H9 (cell line): ENCODE results near the gene CREG1. TPM values are rescaled to one million over a fixed set of nuclear protein-coding genes. Genes with fewer than 3 reads are reported as not detected.

Experiments used
- DNase-seq: peaks from one replicate; pipeline ENCODE4 v3.0.0-alpha.2; 2017
- H2AFZ ChIP-seq: one replicate; pipeline ENCODE4 v1.6.1; 2013; ENCODE audit warnings: mild to moderate bottlenecking, low read length, control low read depth, moderate library complexity
- H2AK5ac ChIP-seq: 2 replicates; pipeline ENCODE4 v1.6.1; 2013; ENCODE audit warnings: low read length, control low read depth, mixed read lengths; ENCODE audit not compliant: insufficient read length
- H2BK120ac ChIP-seq: one replicate; pipeline ENCODE4 v1.6.1; 2013; ENCODE audit warnings: low read depth, mild to moderate bottlenecking, low read length, control low read depth, inconsistent platforms; ENCODE audit not compliant: poor library complexity, severe bottlenecking
- H2BK12ac ChIP-seq: 2 replicates; pipeline ENCODE4 v1.6.1; 2013; ENCODE audit warnings: low read length, control low read depth, mixed read lengths, low read depth; ENCODE audit not compliant: insufficient read length
- H2BK15ac ChIP-seq: 2 replicates; pipeline ENCODE4 v1.6.1; 2013; ENCODE audit warnings: low read depth, low read length, control low read depth
- H2BK20ac ChIP-seq: one replicate; pipeline ENCODE4 v1.6.1; 2013; ENCODE audit warnings: low read depth, mild to moderate bottlenecking, low read length, control low read depth, inconsistent platforms; ENCODE audit not compliant: poor library complexity, severe bottlenecking
- H2BK5ac ChIP-seq: 2 replicates; pipeline ENCODE4 v1.6.1; 2013; ENCODE audit warnings: low read length, control low read depth, mixed read lengths; ENCODE audit not compliant: insufficient read length
- H3K14ac ChIP-seq: 2 replicates; pipeline ENCODE4 v1.6.1; 2013; ENCODE audit warnings: low read length, control low read depth; ENCODE audit not compliant: insufficient read depth
- H3K18ac ChIP-seq: 2 replicates; pipeline ENCODE4 v1.6.1; 2013; ENCODE audit warnings: low read depth, mild to moderate bottlenecking, mixed read lengths, low read length, control low read depth; ENCODE audit not compliant: insufficient read length
- H3K23ac ChIP-seq: 2 replicates; pipeline ENCODE4 v1.6.1; 2013; ENCODE audit warnings: low read length, control low read depth, mixed read lengths, low read depth; ENCODE audit not compliant: insufficient read length
- H3K23me2 ChIP-seq: 2 replicates; pipeline ENCODE4 v1.6.1; 2013; ENCODE audit warnings: low read depth, mild to moderate bottlenecking, mixed read lengths, low read length, control low read depth; ENCODE audit not compliant: insufficient read length, poor library complexity, severe bottlenecking
- H3K27ac ChIP-seq: 2 replicates; pipeline ENCODE4 v1.5.1; 2013; ENCODE audit warnings: low read length, control low read depth, mixed read lengths, low read depth; ENCODE audit not compliant: insufficient read length
- H3K27me3 ChIP-seq: 2 replicates; pipeline ENCODE4 v1.6.1; 2013; ENCODE audit warnings: low read length, control low read depth, inconsistent platforms; ENCODE audit not compliant: insufficient read depth
- H3K4ac ChIP-seq: 2 replicates; pipeline ENCODE4 v1.6.1; 2013; ENCODE audit warnings: low read depth, mild to moderate bottlenecking, control low read depth, inconsistent platforms, low read length, moderate library complexity
- H3K4me1 ChIP-seq: 2 replicates; pipeline ENCODE4 v1.6.1; 2013; ENCODE audit warnings: low read length, control low read depth, inconsistent platforms; ENCODE audit not compliant: insufficient read depth
- H3K4me2 ChIP-seq: 2 replicates; pipeline ENCODE4 v1.6.1; 2013; ENCODE audit warnings: low read length, control low read depth, mixed read lengths; ENCODE audit not compliant: insufficient read length, insufficient read depth
- H3K56ac ChIP-seq: 2 replicates; pipeline ENCODE4 v1.6.1; 2013; ENCODE audit warnings: low read depth, mild to moderate bottlenecking, mixed read lengths, low read length, control low read depth; ENCODE audit not compliant: insufficient read length
- H3K79me1 ChIP-seq: 2 replicates; pipeline ENCODE4 v1.6.1; 2013; ENCODE audit warnings: low read depth, mild to moderate bottlenecking, moderate library complexity, low read length, control low read depth, inconsistent platforms; ENCODE audit not compliant: insufficient read depth, poor library complexity, severe bottlenecking
- H3K79me2 ChIP-seq: 2 replicates; pipeline ENCODE4 v1.6.1; 2013; ENCODE audit warnings: low read length, control low read depth, inconsistent platforms; ENCODE audit not compliant: insufficient read depth
- H3K9ac ChIP-seq: 2 replicates; pipeline ENCODE4 v1.6.1; 2013; ENCODE audit warnings: low read length, control low read depth, mixed read lengths; ENCODE audit not compliant: insufficient read length; ENCODE audit errors: extremely low read depth
- H3K9me3 ChIP-seq: one replicate; pipeline ENCODE4 v1.6.1; 2013; ENCODE audit warnings: low read depth, low read length, inconsistent platforms; ENCODE audit not compliant: control insufficient read depth
- H3T11ph ChIP-seq: one replicate; pipeline ENCODE4 v1.6.1; 2013; ENCODE audit warnings: mild to moderate bottlenecking, low read length, control low read depth, inconsistent platforms
- H4K20me1 ChIP-seq: one replicate; pipeline ENCODE4 v1.6.1; 2013; ENCODE audit not compliant: control insufficient read depth, insufficient read length, insufficient read depth
- H4K5ac ChIP-seq: 2 replicates; pipeline ENCODE4 v1.6.1; 2013; ENCODE audit warnings: low read depth, mild to moderate bottlenecking, mixed read lengths, low read length, control low read depth; ENCODE audit not compliant: insufficient read length
- H4K8ac ChIP-seq: replicated peaks from 2 replicates; pipeline ENCODE4 v1.6.1; 2013; ENCODE audit warnings: low read length, control low read depth, mixed read lengths, low read depth; ENCODE audit not compliant: insufficient read length
- H4K91ac ChIP-seq: 2 replicates; pipeline ENCODE4 v1.6.1; 2013; ENCODE audit warnings: low read depth, mild to moderate bottlenecking, moderate library complexity, mixed read lengths, low read length, control low read depth; ENCODE audit not compliant: insufficient read length
- H3K27ac Mint-ChIP-seq, 3 experiments: 2 replicates in 2 of 3; 3 replicates in 1 of 3; pipeline ENCODE4 v1.8.0; 2020 to 2021; ENCODE audit warnings: mixed read lengths in 3 of 3, mild to moderate bottlenecking in 1 of 3, moderate library complexity in 1 of 3
- H3K27me3 Mint-ChIP-seq: 2 replicates; pipeline ENCODE4 v1.8.0; 2021; ENCODE audit warnings: low read depth, mild to moderate bottlenecking, moderate library complexity, mixed read lengths
- H3K36me3 Mint-ChIP-seq, 3 experiments: 2 replicates in 2 of 3; 3 replicates in 1 of 3; pipeline ENCODE4 v1.8.0; 2020 to 2021; ENCODE audit warnings: low read depth in 3 of 3, mixed read lengths in 3 of 3; ENCODE audit not compliant: insufficient read depth in 1 of 3
- H3K4me1 Mint-ChIP-seq, 2 experiments: 2 replicates each; pipeline ENCODE4 v1.8.0; 2020; ENCODE audit warnings: mixed read lengths in 2 of 2
- H3K4me3 Mint-ChIP-seq, 2 experiments: 2 replicates in 1 of 2; 3 replicates in 1 of 2; pipeline ENCODE4 v1.8.0; 2020 to 2021; ENCODE audit warnings: mild to moderate bottlenecking in 2 of 2, mixed read lengths in 2 of 2, moderate library complexity in 1 of 2
- H3K9me3 Mint-ChIP-seq, 2 experiments: 2 replicates in 1 of 2; 3 replicates in 1 of 2; pipeline ENCODE4 v1.8.0; 2020; ENCODE audit warnings: mild to moderate bottlenecking in 2 of 2, mixed read lengths in 2 of 2, moderate library complexity in 1 of 2
- WGBS: extraction: QIAGEN DNeasy Blood & Tissue Kit; methylation state at CpG from one replicate; pipeline ENCODE4 v1.1.7; 2013; ENCODE audit warnings: missing lambda C conversion rate, low lambda C conversion rate, mixed read lengths; ENCODE audit not compliant: insufficient read length; ENCODE audit errors: extremely low coverage; 5-methylcytosine and 5-hydroxymethylcytosine counted together
- total RNA-seq: library from RNA; stranded (reverse); gene quantifications from 2 replicates; pipeline ENCODE4 v1.2.1, GENCODE V29; 2021
- TF ChIP-seq, protein P1 (sequence below): fragments of 200-600 bp; sonication (generic); conservative IDR thresholded peaks from 3 replicates; pipeline ENCODE4 v1.8.0; 2021; ENCODE audit warnings: antibody characterized with exemption, mild to moderate bottlenecking

The CREG1 gene
- total RNA-seq, 1 experiment from 2014 or later = 19.8 TPM

- H2BK12ac ChIP-seq = no peak overlapping the region
- H4K91ac ChIP-seq = no peak overlapping the region
- no peak overlapping the region for H2BK15ac ChIP-seq
- no peak overlapping the region for H3K9ac ChIP-seq
- no peak overlapping the region for H3K14ac ChIP-seq
- no peaks in the 10 kb centered on the region for H4K20me1 ChIP-seq
- H2AFZ ChIP-seq = no peak overlapping the region
- peaks cover 7 to 15% (median 12%) of the 10 kb centered on the region in 3 experiments; a peak in 6 of 7 replicates for H3K36me3 Mint-ChIP-seq
- H3K27me3 Mint-ChIP-seq = no peaks in the 10 kb centered on the region
- no peaks in the 10 kb centered on the region for H3K4me1 ChIP-seq
- no peaks in the 10 kb centered on the region for H3K23me2 ChIP-seq
- no peaks in the 10 kb centered on the region for H3K9me3 Mint-ChIP-seq
- TF ChIP-seq, protein P1, sequence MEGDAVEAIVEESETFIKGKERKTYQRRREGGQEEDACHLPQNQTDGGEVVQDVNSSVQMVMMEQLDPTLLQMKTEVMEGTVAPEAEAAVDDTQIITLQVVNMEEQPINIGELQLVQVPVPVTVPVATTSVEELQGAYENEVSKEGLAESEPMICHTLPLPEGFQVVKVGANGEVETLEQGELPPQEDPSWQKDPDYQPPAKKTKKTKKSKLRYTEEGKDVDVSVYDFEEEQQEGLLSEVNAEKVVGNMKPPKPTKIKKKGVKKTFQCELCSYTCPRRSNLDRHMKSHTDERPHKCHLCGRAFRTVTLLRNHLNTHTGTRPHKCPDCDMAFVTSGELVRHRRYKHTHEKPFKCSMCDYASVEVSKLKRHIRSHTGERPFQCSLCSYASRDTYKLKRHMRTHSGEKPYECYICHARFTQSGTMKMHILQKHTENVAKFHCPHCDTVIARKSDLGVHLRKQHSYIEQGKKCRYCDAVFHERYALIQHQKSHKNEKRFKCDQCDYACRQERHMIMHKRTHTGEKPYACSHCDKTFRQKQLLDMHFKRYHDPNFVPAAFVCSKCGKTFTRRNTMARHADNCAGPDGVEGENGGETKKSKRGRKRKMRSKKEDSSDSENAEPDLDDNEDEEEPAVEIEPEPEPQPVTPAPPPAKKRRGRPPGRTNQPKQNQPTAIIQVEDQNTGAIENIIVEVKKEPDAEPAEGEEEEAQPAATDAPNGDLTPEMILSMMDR = no peak
- H3K27me3 ChIP-seq = no peaks in the 10 kb centered on the region
- no peak overlapping the region for H3K4me3 Mint-ChIP-seq
- no peak overlapping the region for H4K8ac ChIP-seq
- no peak overlapping the region for H2BK120ac ChIP-seq
- no peak overlapping the region for H3K18ac ChIP-seq
- no peaks in the 10 kb centered on the region for H3K79me1 ChIP-seq
- H3K27ac Mint-ChIP-seq = no peak overlapping the region
- H3K27ac ChIP-seq = no peak overlapping the region
- no peak overlapping the region for H3K4me2 ChIP-seq
- H3K4me1 Mint-ChIP-seq = peaks cover 4 to 7% of the 10 kb centered on the region in 2 experiments; a peak in 3 of 4 replicates
- H4K5ac ChIP-seq = no peak overlapping the region
- no peak overlapping the region for H2BK5ac ChIP-seq
- no peak overlapping the region for H3K56ac ChIP-seq
- H2BK20ac ChIP-seq = no peak overlapping the region
- DNase-seq = no peak
- no peaks in the 10 kb centered on the region for H3K9me3 ChIP-seq
- no peak overlapping the region for H3K23ac ChIP-seq
- WGBS = no CpG with 5 or more reads among the region's 4 CpGs
- H3T11ph ChIP-seq = no peak overlapping the region
- no peaks in the 10 kb centered on the region for H3K79me2 ChIP-seq
- no peak overlapping the region for H2AK5ac ChIP-seq
- H3K4ac ChIP-seq = no peak overlapping the region
Measured at GRCh38 chr1:167545349-167545748, 8.2 kb downstream of the CREG1 start.
